Activated T-helper 2 cell treated with anti-CD3 and anti-CD28 coated beads, Interferon-gamma antibody, Interleukin-2, Interleukin-4, amounts not matched to agents 10 μg/mL and 5 μg/mL and 100 μg/mL, durations not matched to agents 14 hours and 24 hours and 36 hours (primary cell): ENCODE results near the gene ATAD3A. TPM values are rescaled to one million over a fixed set of nuclear protein-coding genes. Genes with fewer than 3 reads are reported as not detected.
A peak's percentile ranks its signal among the peaks of the same experiment; 100 is the strongest.
"Not testable (repeated sequence)": the region's sequence is repeated elsewhere in the genome, so short reads cannot be mapped to it uniquely, and the experiment has no call there.

ENCODE experiments used
- DNase-seq: peaks from one replicate; pipeline ENCODE4 v3.0.0; 2021; ENCODE audit warnings: low spot score
- H3K27ac Mint-ChIP-seq: one replicate; pipeline ENCODE4 v1.8.0; 2021; ENCODE audit warnings: mixed read lengths
- H3K27me3 Mint-ChIP-seq: one replicate; pipeline ENCODE4 v1.8.0; 2021; ENCODE audit warnings: low read depth, mixed read lengths
- H3K36me3 Mint-ChIP-seq: one replicate; pipeline ENCODE4 v1.8.0; 2021; ENCODE audit warnings: low read depth, mixed read lengths
- H3K4me1 Mint-ChIP-seq: one replicate; pipeline ENCODE4 v1.8.0; 2021; ENCODE audit warnings: low read depth, mixed read lengths
- H3K4me3 Mint-ChIP-seq: one replicate; pipeline ENCODE4 v1.8.0; 2021; ENCODE audit warnings: low read depth, mild to moderate bottlenecking, moderate library complexity, mixed read lengths
- H3K9me3 Mint-ChIP-seq: one replicate; pipeline ENCODE4 v1.8.0; 2021; ENCODE audit warnings: mixed read lengths
- intact Hi-C: fragments of 100-400 bp; cut with micrococcal nuclease; formaldehyde crosslinking; loops from one replicate; pipeline ENCODE4 v1.15.1; 2023
- total RNA-seq: library from RNA; stranded (reverse); gene quantifications from 2 replicates; pipeline ENCODE4 v1.2.3, GENCODE V29; 2022

ATAD3A gene
- total RNA-seq, 1 donor from 2014 or later = 78.5 TPM

DNA sequence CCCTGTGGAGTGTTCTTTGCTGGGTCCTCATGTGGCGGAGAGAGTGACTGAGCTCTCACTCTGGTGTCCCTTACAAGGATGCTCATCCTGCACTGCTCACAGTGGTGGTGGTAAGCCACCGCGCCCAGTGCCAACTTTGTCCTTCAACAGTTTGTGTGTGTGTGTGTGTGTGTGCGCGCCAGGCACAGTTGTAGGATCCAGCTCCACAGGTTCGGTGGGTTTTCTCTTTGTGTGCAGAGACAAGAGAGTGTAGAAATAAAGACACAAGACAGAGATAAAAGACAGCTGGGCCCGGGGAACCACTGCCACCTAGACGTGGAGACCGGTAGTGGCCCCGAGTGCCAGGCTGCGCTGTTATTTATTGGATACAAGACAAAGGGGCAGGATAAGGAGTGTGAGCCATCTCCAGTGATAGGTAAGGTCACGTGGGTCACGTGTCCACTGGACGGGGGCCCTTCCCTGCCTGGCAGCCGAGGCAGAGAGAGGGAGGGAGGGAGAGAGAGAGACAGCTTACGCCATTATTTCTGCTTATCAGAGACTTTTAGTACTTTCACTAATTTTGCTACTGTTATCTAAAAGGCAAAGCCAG is 7.1 kb upstream of the ATAD3A start:
- H3K9me3 Mint-ChIP-seq, intact Hi-C loops, H3K36me3 Mint-ChIP-seq, H3K27me3 Mint-ChIP-seq: not testable (repeated sequence)
- peak overlapping the region; percentile 95 for H3K27ac Mint-ChIP-seq
- H3K4me1 Mint-ChIP-seq = peaks cover 13% of the 10 kb centered on the region
- peak; percentile 72 for DNase-seq
- H3K4me3 Mint-ChIP-seq = peak overlapping the region; percentile 64

DNA sequence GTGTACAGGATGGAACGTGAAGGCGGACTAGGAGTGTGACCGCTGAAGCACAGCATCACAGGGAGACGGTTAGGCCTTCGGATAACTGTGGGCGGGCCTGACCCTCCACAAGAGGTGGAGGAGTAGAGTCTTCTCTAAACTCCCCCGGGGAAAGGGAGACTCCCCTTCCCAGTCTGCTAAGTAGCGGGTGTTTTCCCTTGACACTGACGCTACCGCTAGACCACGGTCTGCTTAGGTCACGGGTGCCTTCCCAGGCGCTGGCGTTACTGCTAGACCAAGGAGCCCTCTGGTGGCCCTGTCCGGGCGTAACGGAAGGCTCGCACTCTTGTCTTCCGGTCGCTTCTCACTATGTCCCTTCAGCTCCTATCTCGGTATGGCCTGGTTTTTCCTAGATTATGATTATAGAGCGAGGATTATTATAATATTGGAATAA is 6.6 kb upstream of the ATAD3A start:
- H3K4me1 Mint-ChIP-seq = peaks cover 13% of the 10 kb centered on the region
- peak overlapping the region; percentile 95 for H3K27ac Mint-ChIP-seq
- H3K36me3 Mint-ChIP-seq, intact Hi-C loops, DNase-seq, H3K9me3 Mint-ChIP-seq, H3K27me3 Mint-ChIP-seq: not testable (repeated sequence)
- H3K4me3 Mint-ChIP-seq = peak overlapping the region; percentile 64

DNA sequence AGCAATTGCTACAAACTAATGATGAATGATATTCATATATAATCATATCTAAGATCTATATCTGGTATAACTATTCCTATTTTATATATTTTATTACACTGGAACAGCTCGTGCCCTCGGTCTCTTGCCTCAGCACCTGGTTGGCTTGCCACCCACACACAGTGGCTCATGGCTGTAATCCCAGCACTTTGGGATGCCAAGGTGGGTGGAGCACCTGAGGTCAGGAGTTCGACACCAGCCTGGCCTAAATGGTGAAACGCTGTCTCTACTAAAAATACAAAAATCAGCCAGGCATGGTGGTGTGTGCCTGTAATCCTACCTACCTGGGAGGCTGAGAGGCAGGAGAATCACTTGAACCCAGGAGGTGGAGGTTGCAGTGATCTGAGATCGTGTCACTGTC is 6.2 kb upstream of the ATAD3A start:
- H3K9me3 Mint-ChIP-seq, H3K4me3 Mint-ChIP-seq: not testable (repeated sequence)

DNA sequence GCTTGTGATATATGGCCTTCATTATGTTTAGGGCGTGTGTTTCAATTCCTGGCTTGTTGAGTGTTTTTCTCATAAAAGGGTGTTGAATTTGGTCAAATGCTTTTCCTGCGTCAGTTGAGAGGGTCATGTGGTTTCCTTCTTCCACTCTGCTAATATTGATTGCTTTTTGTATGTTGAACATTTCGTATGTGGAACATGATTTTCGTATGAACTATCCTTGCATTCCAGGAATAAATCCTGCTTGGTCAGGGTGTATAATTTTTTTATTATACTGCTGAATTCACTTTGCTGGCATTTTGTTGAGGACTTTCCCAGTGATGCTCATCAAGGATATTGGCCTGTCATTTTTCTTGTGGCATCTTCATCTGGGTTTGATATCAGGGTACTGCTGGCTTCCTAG is 4.7 kb upstream of the ATAD3A start:
- Mint-ChIP-seq H3K4me1 (peaks cover 19% of the 10 kb centered on the region), H3K27ac (no peak overlapping the region), H3K36me3 (no peaks in the 10 kb centered on the region), H3K27me3 (no peaks in the 10 kb centered on the region), H3K4me3 (no peak overlapping the region), H3K9me3 (no peaks in the 10 kb centered on the region)
- DNase-seq = no peak
- intact Hi-C loops = no loop called here

More for the DNA sequence above, 6.2 kb upstream of the ATAD3A start:
- intact Hi-C loops, H3K36me3 Mint-ChIP-seq, DNase-seq, H3K27me3 Mint-ChIP-seq: not testable (repeated sequence)
- Mint-ChIP-seq H3K4me1 (peaks cover 15% of the 10 kb centered on the region), H3K27ac (peak overlapping the region; percentile 95)

DNA sequence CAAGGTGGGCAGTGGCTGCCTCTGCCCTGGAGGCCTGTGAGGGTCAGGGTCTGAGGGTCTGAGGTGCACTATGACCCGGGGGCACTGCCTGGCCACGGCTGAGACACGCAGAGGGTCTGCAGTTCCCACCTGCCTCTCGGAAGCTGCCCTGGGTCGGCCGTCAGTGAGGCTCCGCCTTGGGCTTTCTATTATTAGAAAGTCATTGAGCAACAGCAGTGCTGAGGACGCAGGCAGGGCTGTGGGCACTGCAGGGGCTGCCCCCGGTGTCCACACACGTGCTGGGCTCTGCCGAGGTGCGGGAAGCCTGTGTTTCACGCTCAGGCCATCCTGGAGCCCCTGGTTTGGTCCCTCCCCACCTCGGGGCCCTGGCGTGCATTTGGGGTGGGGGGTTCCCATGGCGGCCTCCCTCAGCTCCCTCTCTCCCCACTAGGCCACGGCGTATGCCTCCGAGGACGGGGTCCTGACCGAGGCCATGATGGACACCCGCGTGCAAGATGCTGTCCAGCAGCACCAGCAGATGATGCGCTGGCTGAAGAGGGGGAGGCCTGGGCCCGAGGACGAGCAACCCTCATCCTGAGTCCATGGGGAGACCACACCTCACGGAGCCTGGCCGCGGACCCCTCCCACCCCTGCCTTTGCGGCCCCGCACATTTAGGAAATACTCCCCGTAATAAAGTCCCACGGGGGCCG is 3.0 kb upstream of the ATAD3A start:
- H3K27me3 Mint-ChIP-seq, H3K9me3 Mint-ChIP-seq, intact Hi-C loops, H3K4me3 Mint-ChIP-seq, H3K27ac Mint-ChIP-seq, DNase-seq, H3K36me3 Mint-ChIP-seq: not testable (repeated sequence)
- peaks cover 21% of the 10 kb centered on the region for H3K4me1 Mint-ChIP-seq

DNA sequence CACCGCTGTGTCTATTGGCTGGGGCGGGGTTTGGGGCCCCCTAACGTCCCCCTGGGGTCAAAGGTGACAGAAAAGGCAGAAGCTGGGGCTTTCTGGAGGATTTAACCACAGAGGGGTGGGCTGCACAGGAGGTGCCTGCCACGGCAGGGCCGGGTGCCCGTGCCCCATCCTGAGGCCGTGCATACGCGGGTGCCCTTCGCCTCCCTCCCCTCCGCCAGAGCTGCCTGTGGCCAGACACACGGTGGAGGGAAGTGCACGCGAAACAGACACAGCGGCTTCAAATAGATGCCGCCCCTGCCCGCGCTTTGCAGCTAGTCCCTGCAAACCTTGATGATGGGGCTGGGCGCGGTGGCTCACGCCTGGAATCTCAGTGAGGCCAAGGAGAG is 2.5 kb upstream of the ATAD3A start:
- H3K9me3 Mint-ChIP-seq, H3K36me3 Mint-ChIP-seq, intact Hi-C loops, H3K4me3 Mint-ChIP-seq, H3K27me3 Mint-ChIP-seq, H3K27ac Mint-ChIP-seq, DNase-seq: not testable (repeated sequence)
- H3K4me1 Mint-ChIP-seq = peaks cover 21% of the 10 kb centered on the region

DNA sequence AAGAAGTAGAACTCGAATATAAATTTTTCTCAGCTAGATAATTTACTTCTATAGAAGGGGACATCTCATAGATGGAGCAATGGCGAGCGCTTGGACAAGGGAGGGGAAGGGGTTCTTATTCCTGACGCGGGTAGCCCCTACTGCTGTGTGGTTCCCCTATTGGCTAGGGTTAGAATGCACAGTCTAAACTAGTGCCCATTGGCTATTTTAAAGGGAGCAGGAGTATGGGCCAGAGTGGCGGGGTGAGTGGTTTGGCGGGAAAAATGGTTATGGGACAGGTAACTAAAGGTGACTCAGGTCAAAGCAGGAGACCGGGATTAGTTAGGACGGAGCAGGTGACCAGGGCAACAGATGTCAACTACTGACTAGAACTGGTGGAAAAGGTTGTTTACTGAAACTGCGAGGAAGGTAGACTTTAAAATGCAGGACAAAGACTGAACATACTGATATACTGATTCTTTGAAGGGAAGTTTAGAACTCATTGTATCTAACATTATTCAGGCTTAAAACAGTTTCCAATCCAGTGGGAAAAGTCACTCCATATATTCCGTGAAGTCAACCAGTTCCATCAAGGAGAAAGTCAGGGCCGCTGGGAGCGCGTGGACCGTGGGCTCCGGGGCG is 940 bp upstream of the ATAD3A start:
- intact Hi-C loops = loop anchor here (1.0 kb wide), 1 partner anchor 40 kb away; the partner anchor contains the start of gene ATAD3B
- peak; percentile 13 for DNase-seq
- Mint-ChIP-seq H3K27ac (peak overlapping the region; percentile 88), H3K9me3 (no peaks in the 10 kb centered on the region), H3K4me1 (peaks cover 11% of the 10 kb centered on the region), H3K27me3 (no peaks in the 10 kb centered on the region), H3K4me3 (peak overlapping the region; percentile 87), H3K36me3 (peaks cover 6% of the 10 kb centered on the region)

DNA sequence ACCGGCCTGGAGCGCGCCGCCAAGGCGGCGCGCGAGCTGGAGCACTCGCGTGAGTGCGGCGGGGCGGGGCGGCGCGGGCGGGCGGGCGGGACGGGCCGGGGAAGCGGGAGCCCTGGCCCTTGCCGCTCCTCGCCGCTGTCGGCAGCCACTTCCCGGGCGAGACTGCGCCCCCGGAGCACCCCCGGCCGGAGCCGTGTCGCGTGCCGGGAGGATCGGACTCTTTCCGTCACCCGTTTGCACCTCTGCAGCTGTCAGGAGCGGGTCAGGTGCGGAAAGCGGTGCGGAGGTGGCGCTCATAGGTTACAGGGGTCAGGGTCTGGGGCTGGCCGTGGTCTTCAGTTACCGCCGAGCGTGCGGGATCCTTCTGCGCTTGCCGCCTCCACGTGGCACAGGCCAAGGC is 463 bp downstream of the ATAD3A start:
- H3K9me3 Mint-ChIP-seq, H3K36me3 Mint-ChIP-seq, H3K4me1 Mint-ChIP-seq, H3K27me3 Mint-ChIP-seq, intact Hi-C loops, H3K27ac Mint-ChIP-seq: not testable (repeated sequence)
- peak; percentile 31 for DNase-seq
- peak overlapping the region; percentile 73 for H3K4me3 Mint-ChIP-seq

DNA sequence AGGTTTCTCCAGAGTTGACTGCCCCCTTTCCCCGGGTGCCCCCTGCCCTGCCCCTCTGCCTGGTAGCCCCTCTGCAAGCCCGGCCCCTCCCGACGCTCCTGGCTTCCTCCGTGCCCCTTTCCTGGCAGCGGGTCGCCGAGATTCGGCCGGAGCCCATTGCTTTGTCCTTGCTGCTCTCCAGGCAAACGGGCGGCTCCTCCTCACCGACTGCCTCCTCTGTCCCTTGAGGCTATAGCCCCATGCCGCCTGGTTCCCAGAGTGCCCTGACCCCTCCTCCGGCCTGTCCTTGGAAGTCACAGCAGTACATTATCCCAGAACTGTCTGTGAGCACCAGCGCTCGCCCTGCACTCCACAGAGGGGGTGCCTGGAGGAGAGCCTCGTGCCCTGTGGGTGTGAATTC is 1.7 kb downstream of the ATAD3A start:
- H3K9me3 Mint-ChIP-seq, DNase-seq, H3K4me1 Mint-ChIP-seq, H3K27me3 Mint-ChIP-seq, intact Hi-C loops, H3K27ac Mint-ChIP-seq: not testable (repeated sequence)
- Mint-ChIP-seq H3K36me3 (peaks cover 16% of the 10 kb centered on the region), H3K4me3 (peak overlapping the region; percentile 75)

DNA sequence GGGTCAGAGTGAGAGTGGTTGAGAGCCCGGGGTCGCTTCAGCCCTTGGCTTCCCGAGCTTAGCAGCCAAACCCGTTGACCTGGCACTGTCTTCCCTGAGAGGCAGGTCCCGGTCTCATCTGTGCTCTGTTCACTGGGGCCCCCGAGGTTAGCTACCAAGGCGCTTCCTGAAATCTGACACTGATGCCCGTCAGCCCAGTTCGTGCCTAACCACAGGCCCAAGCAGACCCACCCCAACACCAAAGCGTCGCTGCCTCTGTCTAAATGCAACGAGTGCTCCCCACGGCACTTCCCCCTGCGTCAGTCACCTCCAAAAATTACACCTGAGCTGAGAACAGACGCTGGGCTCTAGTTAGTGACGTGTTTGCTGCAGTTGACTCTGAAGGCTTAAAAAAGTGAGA is 2.4 kb downstream of the ATAD3A start:
- H3K9me3 Mint-ChIP-seq, H3K27me3 Mint-ChIP-seq, H3K4me3 Mint-ChIP-seq, intact Hi-C loops, DNase-seq, H3K27ac Mint-ChIP-seq, H3K4me1 Mint-ChIP-seq: not testable (repeated sequence)
- peaks cover 19% of the 10 kb centered on the region for H3K36me3 Mint-ChIP-seq

DNA sequence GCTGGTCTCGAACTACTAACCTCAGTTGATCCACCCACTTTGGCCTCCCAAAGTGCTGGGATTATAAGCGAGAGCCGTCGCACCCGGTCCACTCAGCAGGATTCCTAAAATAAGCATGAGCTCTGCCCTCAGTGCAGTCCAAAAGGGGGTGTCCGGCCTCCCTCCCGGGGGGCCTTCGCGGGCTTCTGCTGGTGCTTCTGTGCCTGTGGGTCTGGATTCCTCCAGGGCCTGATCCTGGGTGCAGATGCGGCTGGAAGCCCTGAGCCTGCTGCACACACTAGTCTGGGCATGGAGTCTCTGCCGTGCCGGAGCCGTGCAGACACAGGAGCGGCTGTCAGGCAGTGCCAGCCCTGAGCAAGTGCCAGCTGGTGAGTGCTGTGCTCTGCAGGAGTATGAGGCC is 5.0 kb downstream of the ATAD3A start:
- H3K4me3 Mint-ChIP-seq, H3K27me3 Mint-ChIP-seq, H3K9me3 Mint-ChIP-seq, DNase-seq, H3K27ac Mint-ChIP-seq, H3K4me1 Mint-ChIP-seq, intact Hi-C loops: not testable (repeated sequence)
- peaks cover 19% of the 10 kb centered on the region for H3K36me3 Mint-ChIP-seq

DNA sequence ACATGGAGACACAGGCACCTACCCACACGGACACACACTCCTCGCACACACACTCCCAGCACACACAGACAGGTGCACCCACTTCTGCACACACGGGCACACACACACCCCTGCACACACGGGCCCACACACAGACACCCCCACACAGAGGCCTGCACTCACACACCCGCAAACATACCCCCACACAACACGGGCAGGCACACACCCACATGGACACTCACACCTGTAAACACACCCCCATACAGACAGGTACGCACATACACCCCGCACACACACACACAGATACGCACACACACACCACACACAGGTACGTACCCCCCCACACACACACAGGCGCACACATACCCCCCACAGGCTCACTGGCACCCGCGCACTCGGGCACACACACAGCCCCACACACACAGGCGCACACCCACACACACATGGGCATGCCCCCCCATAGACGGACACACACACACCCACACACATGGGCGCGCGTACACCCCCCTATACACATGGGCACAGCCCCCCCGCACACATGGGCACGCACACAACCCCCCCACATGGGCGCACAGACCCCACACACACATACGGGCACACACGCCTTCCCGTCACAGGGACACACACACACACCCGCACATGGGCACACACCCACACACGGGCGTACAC is 6.1 kb downstream of the ATAD3A start:
- intact Hi-C loops = no loop called here
- Mint-ChIP-seq H3K9me3 (no peaks in the 10 kb centered on the region), H3K36me3 (peaks cover 19% of the 10 kb centered on the region), H3K27me3 (no peaks in the 10 kb centered on the region), H3K27ac (no peak overlapping the region), H3K4me3 (no peak overlapping the region), H3K4me1 (peaks cover 2% of the 10 kb centered on the region)
- no peak for DNase-seq

DNA sequence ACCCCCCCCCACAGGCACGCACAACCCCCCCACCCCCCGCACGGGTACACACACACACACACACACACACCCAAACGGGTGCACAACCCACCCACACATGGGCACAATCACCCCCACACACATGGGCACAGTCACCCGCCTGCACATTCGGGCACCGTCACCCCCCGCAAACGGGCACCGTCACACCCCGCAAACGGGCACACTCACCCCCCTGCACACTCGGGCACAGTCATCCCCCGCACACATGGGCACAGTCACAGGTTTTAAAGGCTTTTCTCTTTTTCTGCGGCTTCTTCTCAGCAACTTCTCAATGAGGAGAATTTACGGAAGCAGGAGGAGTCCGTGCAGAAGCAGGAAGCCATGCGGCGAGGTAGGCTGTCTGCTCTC is 6.7 kb downstream of the ATAD3A start:
- H3K4me1 Mint-ChIP-seq, H3K4me3 Mint-ChIP-seq, DNase-seq, H3K27ac Mint-ChIP-seq, H3K9me3 Mint-ChIP-seq, intact Hi-C loops, H3K27me3 Mint-ChIP-seq: not testable (repeated sequence)
- peaks cover 19% of the 10 kb centered on the region for H3K36me3 Mint-ChIP-seq
